Measurements from ENCODE around the gene KIAA1328. TPM values are rescaled to one million over a fixed set of nuclear protein-coding genes. Genes with fewer than 3 reads are reported as not detected.
"Not testable (repeated sequence)": the region's sequence is repeated elsewhere in the genome, so short reads cannot be mapped to it uniquely, and the experiment has no call there.

KIAA1328 gene
- polyA plus RNA-seq, 4 donors, result 8.9 to 11.3 (median 9.9) TPM

DNA sequence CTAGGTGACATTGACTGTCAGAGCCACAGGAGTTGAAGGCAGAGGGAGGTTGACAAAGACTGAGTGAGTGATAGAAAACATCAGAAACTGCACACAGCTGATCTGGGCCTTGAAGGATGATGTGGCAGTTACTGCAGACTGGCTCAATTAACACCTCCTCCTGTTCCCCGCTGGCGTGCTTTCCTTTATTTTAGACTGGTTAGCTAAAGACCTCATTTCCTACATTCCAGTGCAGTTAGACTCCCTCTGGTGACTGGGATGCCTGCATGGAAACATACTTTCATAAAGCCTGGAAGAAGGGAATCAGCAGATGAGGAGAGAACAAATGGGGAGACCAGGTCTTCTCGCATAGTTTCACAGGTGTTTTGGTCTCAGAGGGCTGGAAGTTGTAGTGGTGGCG lies 7.2 kb upstream of the KIAA1328 start:
- DNase-seq (ENCODE audit: low read depth in 4 of 4, low spot score in 3 of 4), result no peak

DNA sequence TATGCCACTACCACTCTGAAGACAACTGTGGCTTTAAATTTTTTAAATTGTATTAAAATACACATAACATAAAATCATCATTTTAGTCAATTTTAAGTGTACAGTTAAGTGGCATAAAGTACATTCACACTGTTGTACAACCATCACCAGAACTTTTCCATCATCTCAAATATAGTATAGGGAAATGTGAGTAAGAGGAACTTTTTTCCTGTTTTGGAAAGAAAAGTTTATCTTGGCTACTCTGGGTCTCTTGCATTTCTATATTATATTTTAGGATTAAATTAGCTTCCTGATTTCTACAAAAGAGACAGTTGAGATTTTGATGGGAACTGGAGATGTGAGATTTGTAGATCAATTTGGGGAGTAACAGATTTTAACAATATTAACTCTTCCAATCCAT lies 3.4 kb upstream of the KIAA1328 start:
- no peak for DNase-seq (ENCODE audit: low read depth in 4 of 4, low spot score in 3 of 4)

DNA sequence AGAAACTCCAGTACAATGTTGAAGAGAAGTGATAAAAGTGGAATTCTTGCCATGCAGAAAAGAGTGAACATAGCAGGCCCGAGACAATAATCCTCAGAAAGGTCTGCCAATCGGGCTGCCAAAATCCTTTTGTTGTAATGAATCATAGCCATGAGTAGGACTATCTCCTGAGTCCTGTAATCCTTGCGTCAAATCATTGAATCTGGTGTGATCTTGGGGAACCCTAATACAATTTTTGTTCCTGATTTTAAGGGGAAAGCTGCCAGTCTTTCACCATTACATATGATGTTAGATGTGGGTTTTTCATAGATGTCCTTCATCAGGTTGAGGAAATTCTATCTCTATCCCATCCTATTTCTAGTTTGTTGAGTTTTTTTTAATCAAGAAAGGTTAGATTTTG lies 2.4 kb upstream of the KIAA1328 start:
- no peak for DNase-seq (ENCODE audit: low read depth in 4 of 4, low spot score in 3 of 4)

DNA sequence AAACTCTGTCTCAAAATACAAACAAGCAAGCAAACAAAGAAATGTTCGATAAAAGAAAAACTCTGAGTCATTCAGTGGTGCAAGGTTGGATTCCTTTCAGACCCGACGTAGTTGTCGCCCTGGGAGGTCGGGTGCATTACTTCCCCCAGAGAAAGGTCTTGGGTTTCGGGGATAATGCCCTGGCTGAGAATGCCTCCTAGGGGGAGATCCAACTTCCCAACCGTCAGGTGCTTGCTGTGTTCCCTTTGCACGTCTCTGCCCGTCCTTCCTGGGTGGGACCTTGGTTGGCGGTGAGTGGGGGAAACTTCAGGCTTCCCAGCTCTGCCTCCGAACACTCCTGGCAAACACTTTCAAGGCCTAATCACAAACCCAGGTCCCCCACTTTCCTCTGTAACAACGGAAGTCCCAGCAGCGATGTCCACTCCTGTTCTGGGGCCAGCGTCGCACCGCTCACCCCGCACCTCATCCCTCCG lies 734 bp upstream of the KIAA1328 start:
- peak in 2 of 4 donors; percentile 14 to 42 for DNase-seq (ENCODE audit: low read depth in 4 of 4, low spot score in 3 of 4)

DNA sequence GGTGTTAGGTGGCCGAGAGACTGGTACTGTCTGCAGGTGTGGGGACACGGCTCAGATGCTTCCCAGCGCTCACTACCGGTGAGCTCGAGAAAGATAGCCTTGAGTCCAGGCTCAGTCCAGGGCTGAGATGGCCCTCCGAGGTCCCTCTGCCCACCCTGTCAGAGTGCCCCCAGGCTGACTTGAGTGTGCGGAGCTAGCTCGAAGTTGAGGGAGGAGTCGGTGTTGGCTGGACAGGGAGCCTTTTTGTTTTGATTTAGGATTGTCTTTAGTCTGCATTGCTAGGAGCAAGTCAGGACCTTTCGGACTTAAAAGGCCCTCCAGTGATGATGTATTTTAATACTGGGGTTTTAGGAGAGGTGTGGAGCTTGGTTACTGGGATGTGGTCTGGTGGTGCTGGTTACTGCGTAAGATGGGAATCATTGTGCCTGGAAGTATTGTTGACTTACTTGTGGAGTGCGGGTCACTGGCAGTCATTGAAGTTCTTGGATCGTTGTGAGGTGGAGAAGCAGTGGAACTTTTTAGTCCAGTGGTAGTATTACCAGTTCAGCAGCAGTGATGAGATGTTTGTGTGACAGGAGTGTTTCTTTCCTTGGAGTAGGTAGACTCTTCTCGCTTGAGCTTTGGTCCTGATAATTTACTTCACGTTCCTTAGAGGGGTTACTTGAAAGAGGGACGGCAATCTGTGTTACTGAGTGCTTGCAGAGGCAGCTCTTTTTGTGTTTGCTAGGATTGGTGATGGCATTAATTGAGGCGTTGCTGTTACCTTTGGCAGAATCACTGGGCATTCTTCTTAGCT lies 633 bp downstream of the KIAA1328 start:
- peak in 2 of 4 donors; percentile 12 to 20 for DNase-seq (ENCODE audit: low read depth in 4 of 4, low spot score in 3 of 4)

DNA sequence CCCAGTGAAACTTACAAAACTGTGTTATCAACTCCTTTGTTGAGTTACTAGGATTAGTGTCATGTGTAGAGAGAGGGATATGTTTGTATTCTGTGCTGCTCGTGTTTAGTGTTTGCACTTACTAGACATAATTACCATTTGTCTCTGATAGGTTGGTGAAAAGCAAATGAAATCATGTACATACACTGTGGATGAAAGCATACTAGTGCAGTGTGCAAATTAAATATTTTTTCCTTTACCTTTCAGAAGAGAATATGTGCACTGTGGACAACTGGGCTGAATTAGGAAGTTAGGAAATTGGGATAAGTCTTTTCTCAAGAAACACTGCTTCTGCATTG lies 1.2 kb downstream of the KIAA1328 start:
- no peak for DNase-seq (ENCODE audit: low read depth in 4 of 4, low spot score in 3 of 4)

DNA sequence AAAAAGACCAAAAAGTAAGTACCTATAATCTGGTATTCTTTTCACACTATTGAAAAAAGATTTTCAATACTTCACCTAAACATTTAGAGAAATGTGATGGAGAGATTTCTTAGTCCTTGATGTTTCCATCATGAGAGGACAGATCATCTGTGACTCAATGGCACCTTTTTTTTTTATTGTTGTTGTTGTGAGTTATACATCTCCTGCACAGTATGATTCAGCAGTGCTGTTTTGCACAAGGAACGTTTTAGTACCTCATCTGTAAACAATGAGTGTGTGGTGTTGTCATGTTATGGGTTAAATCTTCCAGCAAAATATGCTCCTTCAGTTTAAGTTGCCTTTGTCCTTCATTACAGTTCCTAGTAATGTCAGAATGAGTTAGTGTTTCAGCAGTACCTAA lies 2.2 kb downstream of the KIAA1328 start:
- no peak for DNase-seq (ENCODE audit: low read depth in 4 of 4, low spot score in 3 of 4)

DNA sequence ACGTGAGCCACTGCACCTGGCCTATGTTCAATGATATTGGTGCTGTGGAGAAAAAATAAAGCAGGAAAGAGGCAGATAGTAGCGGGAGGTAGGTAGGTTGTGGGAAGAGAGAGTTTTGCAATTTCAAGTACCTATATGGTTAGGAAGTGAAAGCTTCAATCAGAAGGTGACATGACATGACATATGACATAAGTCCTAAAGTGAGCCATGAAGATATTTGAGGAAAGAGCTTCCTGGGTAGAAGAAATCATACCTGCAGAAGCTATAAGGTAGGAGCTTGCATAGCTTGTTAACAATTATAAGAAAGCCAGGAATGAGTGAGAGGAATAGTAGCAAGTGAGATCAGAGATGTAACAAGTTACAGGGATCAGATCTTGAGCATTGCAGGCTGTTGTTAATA lies 4.2 kb downstream of the KIAA1328 start:
- no peak for DNase-seq (ENCODE audit: low read depth in 4 of 4, low spot score in 3 of 4)

DNA sequence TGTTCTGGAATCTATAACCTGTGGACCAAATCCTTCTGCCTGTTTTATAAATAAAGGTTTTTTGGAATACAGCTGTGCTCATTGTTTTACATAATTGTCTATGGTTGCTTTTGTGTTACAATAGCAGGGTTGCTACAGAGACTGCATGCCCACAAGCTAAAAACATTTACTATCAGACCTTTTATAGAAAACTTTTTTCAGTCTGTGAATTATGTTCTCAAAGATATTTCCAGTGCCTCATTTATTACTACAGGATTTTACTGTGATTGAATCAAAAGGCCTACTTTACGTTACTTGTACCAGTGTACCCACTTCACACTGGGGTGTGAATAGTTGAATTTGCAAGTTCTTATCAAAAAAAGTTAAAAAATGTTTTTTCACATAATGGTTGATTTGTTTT lies 7.0 kb downstream of the KIAA1328 start:
- DNase-seq (ENCODE audit: low read depth in 4 of 4, low spot score in 3 of 4), result no peak

DNA sequence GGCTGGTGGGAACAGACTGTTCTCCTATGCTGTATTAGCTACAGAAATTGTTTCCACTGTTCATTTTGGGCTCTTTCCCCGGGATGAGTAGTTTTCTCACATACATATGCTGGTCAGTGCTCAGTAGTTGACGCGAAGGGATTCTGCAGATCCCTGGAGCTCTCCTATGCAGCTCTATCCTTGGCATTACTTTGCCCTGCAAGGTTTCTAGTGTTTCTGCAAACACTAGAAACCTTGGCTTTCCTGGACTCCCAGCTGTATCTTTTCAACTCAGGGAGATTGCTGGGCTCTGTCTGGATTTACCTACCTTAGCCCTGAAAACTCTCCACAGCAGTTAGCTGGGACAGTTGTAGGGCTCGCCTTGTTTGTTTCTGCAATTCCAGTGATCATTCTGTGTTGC lies 10.9 kb downstream of the KIAA1328 start:
- DNase-seq (ENCODE audit: low read depth in 4 of 4, low spot score in 3 of 4), result no peak

DNA sequence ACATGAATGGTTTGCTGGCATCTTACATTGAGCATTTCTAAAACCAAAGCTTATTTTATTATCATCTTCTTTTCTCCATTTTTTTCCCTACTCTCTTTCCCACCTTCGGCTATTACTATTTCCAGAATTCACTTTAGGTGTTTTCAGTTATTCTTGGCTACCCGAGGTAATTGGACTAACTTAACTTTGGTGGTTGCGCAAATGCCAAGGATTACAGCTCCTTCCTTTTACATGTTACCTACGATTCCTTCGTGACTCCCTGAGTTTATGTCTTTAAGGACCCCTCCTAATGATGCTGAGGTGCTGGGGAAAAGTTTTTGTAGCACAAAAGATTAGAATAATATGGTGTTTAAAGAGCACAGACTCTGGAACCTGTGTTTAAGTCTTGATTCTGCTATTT lies 14.3 kb downstream of the KIAA1328 start:
- no peak for DNase-seq (ENCODE audit: low read depth in 4 of 4, low spot score in 3 of 4)

DNA sequence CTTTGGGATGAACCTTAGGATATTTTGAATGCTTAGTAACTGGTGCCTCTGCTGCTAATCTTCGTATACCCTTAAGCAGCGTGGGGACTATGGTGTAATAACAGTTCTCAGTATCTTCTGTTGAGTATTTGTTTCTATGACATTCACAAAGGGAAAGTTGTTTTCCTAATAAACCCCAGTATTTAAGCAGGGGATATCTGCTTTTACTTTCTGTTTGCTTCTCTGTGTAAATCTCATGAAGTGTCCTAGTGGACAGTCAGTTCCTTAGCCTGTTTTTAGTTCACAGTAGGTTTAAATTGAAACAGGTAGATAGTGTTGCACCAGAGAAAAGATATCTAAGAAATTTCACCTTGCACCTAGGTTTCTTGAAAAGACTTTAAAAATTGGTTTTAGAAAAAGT lies 14.9 kb downstream of the KIAA1328 start:
- no peak for DNase-seq (ENCODE audit: low read depth in 4 of 4, low spot score in 3 of 4)

DNA sequence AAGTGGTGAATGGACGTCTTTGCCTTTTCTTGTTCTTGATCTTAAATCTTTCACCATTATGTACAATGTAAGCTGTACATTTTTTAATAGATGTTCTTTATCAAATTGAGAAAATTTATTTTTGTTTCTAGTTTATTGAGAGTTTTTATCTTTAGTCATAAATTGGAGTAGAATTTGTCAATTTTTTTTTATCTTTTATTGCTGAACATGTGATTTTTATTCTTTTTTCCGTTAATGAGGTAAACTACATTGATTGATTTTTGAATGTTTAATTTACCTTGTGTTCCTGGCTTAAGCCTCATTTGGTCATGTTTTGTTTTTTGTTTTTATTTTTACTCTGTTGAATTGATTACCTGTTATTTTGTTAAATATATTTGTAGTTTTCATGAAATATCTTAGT lies 19.7 kb downstream of the KIAA1328 start:
- DNase-seq (ENCODE audit: low read depth in 4 of 4, low spot score in 3 of 4), result no peak

DNA sequence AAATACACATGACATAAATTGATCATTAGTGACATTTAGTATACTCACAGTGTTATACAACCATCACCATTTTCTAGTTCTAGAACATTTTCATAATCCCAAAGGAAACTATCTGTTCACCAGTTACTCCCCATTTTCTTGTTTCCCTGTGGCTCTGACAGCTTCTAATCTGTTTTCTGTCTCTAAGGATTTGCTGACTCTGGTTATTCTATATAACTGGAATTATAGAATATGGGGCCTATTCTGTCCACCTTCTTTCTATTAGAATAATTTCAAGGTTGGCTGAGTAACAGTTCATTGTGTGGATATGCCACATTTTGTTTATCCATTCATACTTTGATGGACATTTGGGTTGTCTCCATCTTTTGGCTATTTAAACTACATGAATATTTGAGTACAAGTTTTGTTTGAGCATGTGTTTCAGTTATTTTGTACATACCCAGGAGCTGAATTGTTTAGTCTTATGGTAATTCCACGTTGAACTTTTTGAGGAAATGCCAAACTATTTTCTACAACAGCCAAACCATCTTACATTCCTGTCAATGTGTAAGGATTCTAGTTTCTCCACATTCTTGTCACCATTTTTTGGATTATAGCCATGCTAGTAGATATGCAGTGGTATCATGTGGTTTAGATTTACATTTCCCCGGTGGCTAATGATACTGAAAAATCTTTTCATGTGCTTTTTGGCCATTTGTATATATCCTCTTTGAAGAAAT lies 20.5 kb downstream of the KIAA1328 start:
- DNase-seq (ENCODE audit: low read depth in 4 of 4, low spot score in 3 of 4), result no peak

DNA sequence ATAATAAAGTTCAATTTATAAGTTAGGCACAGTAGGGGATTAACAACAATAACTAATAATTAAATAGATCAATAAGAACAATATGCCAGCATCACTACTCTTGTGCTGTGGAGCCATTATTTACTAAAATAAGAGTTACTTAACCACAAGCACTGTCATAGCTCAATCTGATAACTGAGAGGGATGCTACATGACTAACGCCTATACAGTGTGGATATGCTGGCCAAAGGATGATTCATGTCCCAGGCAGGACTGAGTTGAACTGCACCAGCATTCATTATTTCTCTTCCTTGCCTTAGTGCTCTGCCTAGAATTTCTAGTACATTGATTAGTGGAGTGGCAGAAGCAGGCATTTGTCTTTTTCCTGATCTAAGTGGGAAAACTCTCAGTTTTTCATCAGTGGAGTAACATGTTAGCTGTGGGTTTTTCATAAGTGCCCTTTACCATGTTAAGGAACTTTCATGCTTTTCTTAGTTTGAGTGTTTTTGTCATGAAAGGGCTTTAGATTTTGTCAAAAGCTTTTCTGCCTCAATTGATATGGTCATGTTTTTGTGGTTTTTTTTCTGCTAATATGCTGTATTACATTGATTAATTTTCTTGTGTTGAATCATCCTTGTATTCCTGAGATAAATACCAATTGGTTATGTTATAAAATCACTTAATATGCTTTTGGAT lies 21.7 kb downstream of the KIAA1328 start:
- DNase-seq (ENCODE audit: low read depth in 4 of 4, low spot score in 3 of 4), result no peak

DNA sequence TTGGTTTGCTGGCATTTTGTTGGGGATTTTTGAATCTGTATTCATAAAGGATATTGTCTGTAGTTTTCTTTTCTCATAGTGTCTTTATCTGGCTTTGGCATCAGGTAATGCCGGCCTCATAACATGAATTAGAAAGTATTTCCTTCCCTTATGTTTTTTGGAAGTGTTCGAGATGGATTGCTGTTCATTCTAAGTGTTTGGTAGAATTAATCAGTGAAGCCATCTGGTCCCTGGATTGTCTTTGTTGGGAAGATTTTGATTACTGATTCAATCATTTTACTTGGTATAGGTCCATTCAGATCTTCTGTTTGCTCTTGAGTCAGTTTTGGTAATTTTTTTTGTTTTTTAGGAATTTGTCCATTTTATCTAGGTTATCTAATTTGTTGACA lies 22.3 kb downstream of the KIAA1328 start:
- DNase-seq (ENCODE audit: low read depth in 4 of 4, low spot score in 3 of 4), result no peak

DNA sequence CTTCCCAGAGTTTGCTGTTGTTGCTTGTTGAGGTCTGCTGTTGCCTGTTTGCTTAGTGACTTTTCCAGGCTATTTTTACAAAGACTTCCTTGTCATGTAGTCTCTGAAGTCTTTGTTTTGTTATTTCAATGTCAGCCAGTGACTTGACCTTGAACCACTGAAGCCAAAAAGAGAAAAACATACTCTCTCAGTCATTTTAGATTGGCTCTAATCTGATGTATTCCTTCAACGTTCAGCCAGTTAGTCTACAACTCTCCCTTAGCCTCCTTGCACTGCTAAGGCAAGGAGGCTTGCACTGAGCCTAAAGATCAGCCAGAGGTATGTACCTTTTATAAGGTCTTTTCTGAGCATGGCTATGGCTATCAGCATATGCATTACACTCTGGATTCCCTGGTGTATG lies 27.9 kb downstream of the KIAA1328 start:
- no peak for DNase-seq (ENCODE audit: low read depth in 4 of 4, low spot score in 3 of 4)

DNA sequence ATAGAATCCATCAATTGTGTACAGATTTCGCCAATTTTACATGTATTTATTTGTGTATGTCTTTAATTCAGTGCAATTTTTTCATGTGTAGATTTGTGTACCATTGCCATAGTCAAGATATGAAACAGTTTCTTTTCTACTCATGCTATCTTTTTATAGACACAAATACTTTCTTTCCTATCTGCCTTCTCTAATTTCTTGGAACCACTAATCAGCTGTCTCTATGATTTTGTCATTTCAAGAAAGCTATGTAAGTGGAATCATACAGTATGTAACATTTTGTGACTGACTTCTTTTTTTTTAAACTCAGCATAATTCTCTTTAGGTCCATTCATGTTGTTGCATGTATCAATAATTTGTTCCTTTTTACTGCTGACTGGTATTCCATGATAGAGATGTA lies 33.3 kb downstream of the KIAA1328 start:
- DNase-seq (ENCODE audit: low read depth in 4 of 4, low spot score in 3 of 4), result no peak

DNA sequence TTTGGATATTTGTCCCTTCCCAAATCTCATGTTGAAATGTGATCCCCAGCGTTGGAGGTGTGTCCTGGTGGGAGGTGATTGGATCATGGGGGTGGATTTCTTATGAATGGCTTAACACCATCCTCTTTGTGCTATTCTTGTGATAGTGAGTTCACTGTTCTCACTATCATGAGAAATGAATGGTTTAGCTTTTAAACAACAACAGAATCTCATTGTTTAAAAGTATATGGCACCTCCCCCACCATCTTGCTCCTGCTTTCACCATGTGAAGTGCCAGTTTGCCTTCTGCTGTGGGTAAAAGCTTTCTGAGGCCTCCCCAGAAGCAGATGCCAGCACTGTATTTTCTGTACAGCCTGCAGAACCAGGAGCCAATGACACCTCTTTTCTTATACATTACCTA lies 38.1 kb downstream of the KIAA1328 start:
- no peak for DNase-seq (ENCODE audit: low read depth in 4 of 4, low spot score in 3 of 4)

DNA sequence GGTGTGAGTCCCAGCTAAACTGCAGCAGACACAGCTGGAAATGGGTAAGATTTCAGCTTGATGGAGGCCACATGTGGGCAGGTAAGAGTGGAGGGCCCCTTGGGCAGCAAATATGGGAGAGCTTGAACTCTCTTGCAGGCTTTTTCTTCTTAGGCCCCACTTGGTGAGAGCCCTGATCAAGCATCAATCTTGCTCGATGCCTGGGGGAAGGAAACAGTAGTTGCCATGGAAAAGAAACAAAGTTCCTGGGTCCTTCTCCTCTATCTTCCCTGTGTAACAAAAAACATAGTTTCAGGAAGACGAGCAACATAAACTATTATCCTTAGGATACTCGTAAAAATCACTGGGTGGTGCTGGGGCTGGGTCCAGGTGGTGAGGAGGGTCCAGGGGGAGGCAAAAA lies 42.9 kb downstream of the KIAA1328 start:
- no peak for DNase-seq (ENCODE audit: low read depth in 4 of 4, low spot score in 3 of 4)

DNA sequence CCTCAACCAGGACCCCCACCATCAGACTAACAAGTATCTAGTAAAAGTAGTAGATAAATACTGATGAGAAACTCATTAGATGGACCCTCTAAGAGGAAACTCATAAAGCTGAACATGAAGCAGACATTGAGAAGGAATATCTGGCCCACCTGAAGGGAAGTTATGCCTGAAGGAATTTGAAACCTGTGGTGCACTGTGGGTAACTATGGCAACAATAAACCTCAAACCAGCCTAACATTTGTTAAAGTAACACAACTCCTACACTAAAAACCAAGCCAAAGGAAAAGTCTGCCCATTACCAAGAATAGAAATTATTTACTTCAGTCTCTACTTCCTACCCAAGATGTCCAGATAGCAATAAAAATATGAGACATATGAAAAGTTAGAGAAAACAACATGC lies 43.4 kb downstream of the KIAA1328 start:
- DNase-seq (ENCODE audit: low read depth in 4 of 4, low spot score in 3 of 4), result no peak

DNA sequence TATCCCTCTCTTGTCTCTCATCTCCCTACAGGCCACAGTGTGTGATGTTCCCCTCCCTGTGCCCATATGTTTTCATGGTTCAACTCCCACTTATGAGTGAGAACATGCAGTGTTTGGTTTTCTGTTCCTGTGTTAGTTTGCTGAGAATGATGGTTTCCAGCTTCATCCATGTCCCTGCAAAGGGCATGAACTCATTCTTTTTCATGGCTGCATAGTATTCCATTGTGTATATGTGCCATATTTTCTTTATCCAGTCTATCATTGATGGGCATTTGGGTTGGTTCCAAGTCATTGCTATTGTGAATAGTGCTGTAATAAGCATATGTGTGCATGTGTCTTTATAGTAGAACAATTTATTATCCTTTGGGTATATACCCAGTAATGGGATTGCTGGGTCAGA lies 44.9 kb downstream of the KIAA1328 start:
- not testable (repeated sequence) for DNase-seq (ENCODE audit: low read depth in 4 of 4, low spot score in 3 of 4)

Data from right renal pelvis (tissue), 4 donors.